WTC11 (cell line): Measurements from ENCODE around the gene TUT4. TPM values are rescaled to one million over a fixed set of nuclear protein-coding genes. Genes with fewer than 3 reads are reported as not detected.

ENCODE experiments used
- ATAC-seq: fragments of 200-7000 bp; cut with Tn5 transposase; 2 replicates; pipeline ENCODE4 v1.10.0; 2021; ENCODE audit warnings: mild to moderate bottlenecking, moderate library complexity
- CTCF ChIA-PET: fragments of 300-600 bp; sonication (Branson Sonifier 250); formaldehyde crosslinking; loops from one replicate; lab custom pipeline; 2021; ENCODE audit warnings: antibody characterized with exemption; lab: Charles Lee
- POLR2A ChIA-PET: fragments of 350-600 bp; sonication (Branson Sonifier 250); formaldehyde crosslinking; loops from one replicate; lab custom pipeline; 2021; ENCODE audit warnings: antibody characterized with exemption; lab: Charles Lee
- DNase-seq: peaks from one replicate; pipeline ENCODE4 v3.0.0; 2021; ENCODE audit warnings: low spot score
- H3K27ac Mint-ChIP-seq: 2 replicates; pipeline ENCODE4 v1.8.0; 2021; ENCODE audit warnings: mixed read lengths
- H3K27me3 Mint-ChIP-seq: 2 replicates; pipeline ENCODE4 v1.8.0; 2021; ENCODE audit warnings: low read depth, mild to moderate bottlenecking, moderate library complexity, mixed read lengths
- H3K36me3 Mint-ChIP-seq: 2 replicates; pipeline ENCODE4 v1.8.0; 2021; ENCODE audit warnings: mixed read lengths
- H3K4me1 Mint-ChIP-seq: 2 replicates; pipeline ENCODE4 v1.8.0; 2022; ENCODE audit warnings: mixed read lengths
- H3K4me3 Mint-ChIP-seq: 2 replicates; pipeline ENCODE4 v1.8.0; 2021; ENCODE audit warnings: mild to moderate bottlenecking, moderate library complexity, mixed read lengths
- H3K9me3 Mint-ChIP-seq: 2 replicates; pipeline ENCODE4 v1.8.0; 2021; ENCODE audit warnings: mixed read lengths
- AFF4 ChIP-seq: sonication (generic); formaldehyde crosslinking; IDR thresholded peaks from 2 replicates; pipeline ENCODE4 v1.8.1; 2023; ENCODE audit warnings: mild to moderate bottlenecking, missing genetic modification reagents, borderline replicate concordance
- ARID4B ChIP-seq: sonication (generic); formaldehyde crosslinking; IDR thresholded peaks from 2 replicates; pipeline ENCODE4 v1.8.0; 2023; ENCODE audit warnings: missing genetic modification reagents, mild to moderate bottlenecking, borderline replicate concordance
- ATF1 ChIP-seq: sonication (generic); formaldehyde crosslinking; IDR thresholded peaks from 2 replicates; pipeline ENCODE4 v1.8.1; 2023; ENCODE audit warnings: mild to moderate bottlenecking, moderate library complexity, missing genetic modification reagents
- ATF3 ChIP-seq: sonication (generic); formaldehyde crosslinking; conservative IDR thresholded peaks from 2 replicates; pipeline ENCODE4 v1.8.1; 2022; ENCODE audit warnings: mild to moderate bottlenecking, missing genetic modification reagents
- CREM ChIP-seq: sonication (generic); formaldehyde crosslinking; IDR thresholded peaks from 2 replicates; pipeline ENCODE4 v1.8.1; 2022; ENCODE audit warnings: mild to moderate bottlenecking, missing genetic modification reagents, moderate library complexity
- E2F5 ChIP-seq: sonication (generic); formaldehyde crosslinking; IDR thresholded peaks from 2 replicates; pipeline ENCODE4 v1.8.1; 2022; ENCODE audit warnings: mild to moderate bottlenecking, moderate library complexity, missing genetic modification reagents
- HMGA2 ChIP-seq: fragments of 250-450 bp; sonication (Bioruptor Pico); IDR thresholded peaks from 2 replicates; pipeline ENCODE4 v1.4.0; 2021; ENCODE audit warnings: mild to moderate bottlenecking, moderate library complexity
- HMGXB4 ChIP-seq: sonication (generic); formaldehyde crosslinking; IDR thresholded peaks from 2 replicates; pipeline ENCODE4 v1.8.1; 2023; ENCODE audit warnings: mild to moderate bottlenecking, moderate library complexity, missing genetic modification reagents
- MXD4 ChIP-seq: fragments of 250-450 bp; sonication (Bioruptor Pico); IDR thresholded peaks from 2 replicates; pipeline ENCODE4 v1.8.0; 2021; ENCODE audit warnings: mild to moderate bottlenecking, moderate library complexity, borderline replicate concordance
- NFYB ChIP-seq: sonication (generic); formaldehyde crosslinking; conservative IDR thresholded peaks from 2 replicates; pipeline ENCODE4 v1.8.0; 2022; ENCODE audit warnings: low read depth, missing genetic modification reagents
- NR2C2 ChIP-seq: sonication (generic); formaldehyde crosslinking; IDR thresholded peaks from 2 replicates; pipeline ENCODE4 v1.8.0; 2022; ENCODE audit warnings: mild to moderate bottlenecking, missing genetic modification reagents
- PRRX2 ChIP-seq: fragments of 250-450 bp; sonication (Bioruptor Pico); IDR thresholded peaks from 2 replicates; pipeline ENCODE4 v1.8.0; 2021; ENCODE audit warnings: mild to moderate bottlenecking
- SP1 ChIP-seq: sonication (generic); formaldehyde crosslinking; conservative IDR thresholded peaks from 2 replicates; pipeline ENCODE4 v1.8.1; 2022; ENCODE audit warnings: missing genetic modification reagents
- TCF7 ChIP-seq: sonication (generic); formaldehyde crosslinking; IDR thresholded peaks from 2 replicates; pipeline ENCODE4 v1.8.0; 2022; ENCODE audit warnings: mild to moderate bottlenecking, low read depth, missing genetic modification reagents, moderate library complexity
- TEAD1 ChIP-seq: sonication (generic); formaldehyde crosslinking; IDR thresholded peaks from 2 replicates; pipeline ENCODE4 v1.8.0; 2022; ENCODE audit warnings: mild to moderate bottlenecking, missing genetic modification reagents
- TEAD4 ChIP-seq: sonication (generic); formaldehyde crosslinking; IDR thresholded peaks from 2 replicates; pipeline ENCODE4 v1.8.0; 2022; ENCODE audit warnings: mild to moderate bottlenecking, missing genetic modification reagents
- TP53 ChIP-seq: sonication (generic); formaldehyde crosslinking; IDR thresholded peaks from 2 replicates; pipeline ENCODE4 v1.8.1; 2023; ENCODE audit warnings: mild to moderate bottlenecking, missing genetic modification reagents
- USF2 ChIP-seq: sonication (generic); formaldehyde crosslinking; IDR thresholded peaks from 2 replicates; pipeline ENCODE4 v1.8.1; 2023; ENCODE audit warnings: mild to moderate bottlenecking, missing genetic modification reagents, moderate library complexity
- ZNF121 ChIP-seq: sonication (generic); formaldehyde crosslinking; IDR thresholded peaks from 2 replicates; pipeline ENCODE4 v1.8.0; 2023; ENCODE audit warnings: missing genetic modification reagents
- ZNF232 ChIP-seq: sonication (generic); formaldehyde crosslinking; IDR thresholded peaks from 2 replicates; pipeline ENCODE4 v1.8.0; 2022; ENCODE audit warnings: mild to moderate bottlenecking, missing genetic modification reagents
- ZNF671 ChIP-seq: fragments of 250-450 bp; sonication (Bioruptor Pico); IDR thresholded peaks from 2 replicates; pipeline ENCODE4 v1.8.0; 2021; ENCODE audit warnings: mild to moderate bottlenecking
- total RNA-seq: library from RNA; stranded (reverse); gene quantifications from 3 replicates; pipeline ENCODE4 v1.2.3, GENCODE V29; 2021

The TUT4 gene
- total RNA-seq, 1 experiment from 2014 or later: 63.3 TPM

- Mint-ChIP-seq H3K4me1 (peaks cover 23% of the 10 kb centered on the region), H3K9me3 (no peaks in the 10 kb centered on the region), H3K27ac (peak overlapping the region; percentile 100), H3K27me3 (no peaks in the 10 kb centered on the region), H3K36me3 (peaks cover 49% of the 10 kb centered on the region), H3K4me3 (peak overlapping the region; percentile 100)
- peak; percentile 78 for ATAC-seq
- TF ChIP-seq TP53 (no peak), E2F5 (CRISPR knock-in tag) (no peak), AFF4 (no peak), TEAD1 (CRISPR knock-in tag) (peak; percentile 16; the same call in 1 of the 2 replicates), ARID4B (CRISPR knock-in tag) (peak; percentile 63; the same call in 1 of the 2 replicates)
- ChIA-PET CTCF (interaction anchor here (0.8 to 1.6 kb wide), 5 partner anchors 21 to 283 kb away, joined by 3 to 13 read pairs (median 4); no protein-coding TSS in a partner anchor), POLR2A (interaction anchor here (0.7 to 1.9 kb wide), 11 partner anchors 17 to 348 kb away, joined by 3 to 16 read pairs (median 3); partner anchors contain the start of genes BTF3L4, CC2D1B, SHISAL2A and TUT4)
- DNase-seq: peak; percentile 51
Observed at GRCh38 chr1:52403566-52404115, 149.3 kb downstream of the TUT4 start.

- CTCF ChIA-PET: no interaction called here
- TF ChIP-seq ATF1 (CRISPR knock-in tag) (no peak), NR2C2 (CRISPR knock-in tag) (no peak), TEAD4 (CRISPR knock-in tag) (no peak), CREM (no peak), ZNF671 (no peak), USF2 (no peak)
- H3K9me3 Mint-ChIP-seq: no peaks in the 10 kb centered on the region
- DNase-seq (no peak), ATAC-seq (no peak)
- peak overlapping the region; percentile 100 for H3K4me3 Mint-ChIP-seq
- POLR2A ChIA-PET: interaction anchor here (1.9 kb wide), 1 partner anchor 347 kb away, joined by 10 read pairs; the partner anchor contains the start of genes BTF3L4 and TXNDC12
- peaks cover 23% of the 10 kb centered on the region for H3K4me1 Mint-ChIP-seq
- peaks cover 43% of the 10 kb centered on the region for H3K36me3 Mint-ChIP-seq
- H3K27me3 Mint-ChIP-seq: no peaks in the 10 kb centered on the region
- H3K27ac Mint-ChIP-seq: peak overlapping the region; percentile 57; the same call in 1 of the 2 replicates
Observed at GRCh38 chr1:52402860-52403240, 150.0 kb downstream of the TUT4 start.

- no peak for DNase-seq
- no peak overlapping the region for H3K4me3 Mint-ChIP-seq
- ChIA-PET POLR2A (no interaction called here), CTCF (no interaction called here)
- peaks cover 16% of the 10 kb centered on the region for H3K4me1 Mint-ChIP-seq
- H3K27me3 Mint-ChIP-seq: no peaks in the 10 kb centered on the region
- H3K27ac Mint-ChIP-seq: no peak overlapping the region
- no peaks in the 10 kb centered on the region for H3K9me3 Mint-ChIP-seq
- peaks cover 54% of the 10 kb centered on the region for H3K36me3 Mint-ChIP-seq
- ATAC-seq: no peak
- no peak for TF ChIP-seq HMGA2 (CRISPR knock-in tag)
- no peak for TF ChIP-seq NR2C2 (CRISPR knock-in tag)
- no peak for TF ChIP-seq MXD4 (CRISPR knock-in tag)
- no peak for TF ChIP-seq ATF3 (CRISPR knock-in tag)
- no peak for TF ChIP-seq NFYB (CRISPR knock-in tag)
- no peak for TF ChIP-seq HMGXB4
- TF ChIP-seq SP1 (CRISPR knock-in tag): no peak
- no peak for TF ChIP-seq TCF7 (CRISPR knock-in tag)
- no peak for TF ChIP-seq ZNF232
- TF ChIP-seq ZNF671: no peak
- TF ChIP-seq ZNF121 (CRISPR knock-in tag): no peak
- no peak for TF ChIP-seq PRRX2
Observed at GRCh38 chr1:52400131-52400530, 152.8 kb downstream of the TUT4 start.
